HepG2 (cell line): Measurements from ENCODE around the gene BIRC7. TPM values are rescaled to one million over a fixed set of nuclear protein-coding genes. Genes with fewer than 3 reads are reported as not detected.

ENCODE experiments used
- ATAC-seq: fragments of 200-7000 bp; cut with Tn5 transposase; 3 replicates; pipeline ENCODE4 v1.9.1; 2020; ENCODE audit warnings: mild to moderate bottlenecking, moderate library complexity
- BruUV-seq: library from RNA; stranded (reverse); fragments of 400-500 nt; replicated peaks from 2 replicates; lab custom pipeline; 2021; lab: Mats Ljungman, UMichigan
- CTCF ChIA-PET: fragments of 300-600 bp; formaldehyde crosslinking; extraction: SDS; loops from one replicate; lab custom pipeline; 2021; ENCODE audit warnings: low total read pairs, inconsistent platforms, low intra/inter-chr PET ratio; lab: Yijun Ruan, JAX
- POLR2A ChIA-PET: fragments of 350-600 bp; sonication (Branson Sonifier 250); formaldehyde crosslinking; loops from one replicate; lab custom pipeline; 2020; ENCODE audit warnings: antibody characterized with exemption, inconsistent platforms; lab: Yijun Ruan, JAX
- DNase-seq: peaks from one replicate; pipeline ENCODE4 v3.0.0-alpha.2; 2015; ENCODE audit warnings: low spot score
- FAIRE-seq: peaks from 3 replicates; lab custom pipeline; 2011; peaks lifted over from hg19 to GRCh38; lab: Jason Lieb, UNC
- H2AFZ ChIP-seq: one replicate; pipeline ENCODE4 v1.6.1; 2011; ENCODE audit warnings: low read length, inconsistent platforms
- H3K27ac ChIP-seq: fragments of 300-600 bp; 3 replicates; pipeline ENCODE4 v1.8.0; 2011; ENCODE audit warnings: mixed run types, mild to moderate bottlenecking, mixed read lengths, low read length, inconsistent platforms; ENCODE audit not compliant: insufficient read depth; ENCODE audit errors: extremely low read length
- H3K27me3 ChIP-seq, 2 experiments: fragments of 200-600 bp in 1 of 2; 2 replicates in 1 of 2; 3 replicates in 1 of 2; pipeline versions ENCODE4 v1.6.0 to v1.8.0; 2011; ENCODE audit warnings: low read length in 2 of 2, mild to moderate bottlenecking in 2 of 2, moderate library complexity in 2 of 2, inconsistent platforms in 1 of 2; ENCODE audit not compliant: insufficient read depth in 2 of 2, control insufficient read depth in 1 of 2
- H3K36me3 ChIP-seq, 2 experiments: fragments of 200-600 bp in 1 of 2; replicated peaks in 1 of 2; 2 replicates in 1 of 2; 3 replicates in 1 of 2; pipeline versions ENCODE4 v1.5.1 to v1.8.0; 2011; ENCODE audit warnings: low read length in 2 of 2, inconsistent platforms in 1 of 2; ENCODE audit not compliant: insufficient read depth in 2 of 2, control insufficient read depth in 1 of 2
- H3K4me1 ChIP-seq: 2 replicates; pipeline ENCODE4 v1.5.1; 2012; ENCODE audit warnings: low read length, inconsistent platforms; ENCODE audit not compliant: insufficient read depth
- H3K4me2 ChIP-seq: 2 replicates; pipeline ENCODE4 v1.6.0; 2011; ENCODE audit warnings: low read depth, low read length, inconsistent platforms
- H3K4me3 ChIP-seq, 3 experiments: fragments of 200-600 bp in 1 of 3; sonication (generic), shearing (Covaris generic) in 1 of 3; replicated peaks in 1 of 3; 2 replicates each; pipeline ENCODE4 v1.5.1; 2011 to 2016; ENCODE audit warnings: low read length in 3 of 3, inconsistent platforms in 2 of 3, low read depth in 2 of 3, mild to moderate bottlenecking in 2 of 3, control low read depth in 1 of 3, mixed read lengths in 1 of 3; ENCODE audit not compliant: insufficient read depth in 1 of 3
- H3K79me2 ChIP-seq: one replicate; pipeline ENCODE4 v1.6.1; 2011; ENCODE audit warnings: low read length, inconsistent platforms; ENCODE audit not compliant: insufficient read depth
- H3K9ac ChIP-seq: 2 replicates; pipeline ENCODE4 v1.6.0; 2011; ENCODE audit warnings: mild to moderate bottlenecking, low read depth, low read length, inconsistent platforms; ENCODE audit not compliant: insufficient read depth
- H3K9me3 ChIP-seq: 2 replicates; pipeline ENCODE4 v1.5.1; 2012; ENCODE audit warnings: mild to moderate bottlenecking, low read length
- H4K20me1 ChIP-seq: 2 replicates; pipeline ENCODE4 v1.6.0; 2011; ENCODE audit warnings: inconsistent platforms, mild to moderate bottlenecking, low read length, moderate library complexity; ENCODE audit not compliant: insufficient read depth
- AGO2 ChIP-seq: fragments of 200-400 bp; formaldehyde crosslinking; optimal IDR thresholded peaks from 2 replicates; pipeline ENCODE3; 2017; ENCODE audit warnings: mild to moderate bottlenecking, low read depth, low read length, moderate library complexity
- HNRNPLL ChIP-seq: fragments of 200-400 bp; formaldehyde crosslinking; IDR thresholded peaks from 2 replicates; pipeline ENCODE4 v1.6.1; 2017; ENCODE audit warnings: mild to moderate bottlenecking, low read depth, low read length; ENCODE audit not compliant: poor library complexity, severe bottlenecking
- KDM5B ChIP-seq: sonication (generic); formaldehyde crosslinking; IDR thresholded peaks from 2 replicates; pipeline ENCODE4 v1.4.0; 2020; ENCODE audit warnings: missing genetic modification reagents, mild to moderate bottlenecking, borderline replicate concordance
- MAX ChIP-seq: IDR thresholded peaks from 2 replicates; pipeline ENCODE4 v1.6.1; 2012; ENCODE audit warnings: inconsistent platforms
- RCOR2 ChIP-seq: IDR thresholded peaks from 2 replicates; pipeline ENCODE4 v1.6.1; 2016; ENCODE audit warnings: missing biosample characterization, missing genetic modification reagents
- SP2 ChIP-seq: sonication (generic); formaldehyde crosslinking; IDR thresholded peaks from 2 replicates; pipeline ENCODE4 v1.5.1; 2020; ENCODE audit warnings: mild to moderate bottlenecking, missing genetic modification reagents
- ZC3H4 ChIP-seq: sonication (generic); formaldehyde crosslinking; IDR thresholded peaks from 2 replicates; pipeline ENCODE4 v1.4.0; 2020; ENCODE audit warnings: missing genetic modification reagents, borderline replicate concordance
- ZMYM3 ChIP-seq: sonication (generic); formaldehyde crosslinking; IDR thresholded peaks from 2 replicates; pipeline ENCODE4 v1.5.1; 2020; ENCODE audit warnings: mild to moderate bottlenecking, missing genetic modification reagents
- ZNF292 ChIP-seq: sonication (generic); formaldehyde crosslinking; IDR thresholded peaks from 2 replicates; pipeline ENCODE4 v1.8.1; 2022; ENCODE audit warnings: mild to moderate bottlenecking, low read depth, missing genetic modification reagents, borderline replicate concordance
- ZNF333 ChIP-seq: sonication (generic); formaldehyde crosslinking; IDR thresholded peaks from 2 replicates; pipeline ENCODE4 v1.4.0; 2020; ENCODE audit warnings: mild to moderate bottlenecking, missing genetic modification reagents, borderline replicate concordance
- ZNF44 ChIP-seq: sonication (generic); formaldehyde crosslinking; IDR thresholded peaks from 2 replicates; pipeline ENCODE4 v1.5.1; 2020; ENCODE audit warnings: mild to moderate bottlenecking, missing genetic modification reagents
- ZNF460 ChIP-seq: sonication (generic); formaldehyde crosslinking; IDR thresholded peaks from 2 replicates; pipeline ENCODE4 v1.5.1; 2020; ENCODE audit warnings: missing genetic modification reagents, mild to moderate bottlenecking, borderline replicate concordance
- ZNF550 ChIP-seq: sonication (generic); formaldehyde crosslinking; IDR thresholded peaks from 2 replicates; pipeline ENCODE4 v1.4.0; 2020; ENCODE audit warnings: mild to moderate bottlenecking, missing genetic modification reagents, borderline replicate concordance
- ZNF557 ChIP-seq: sonication (generic); formaldehyde crosslinking; IDR thresholded peaks from 2 replicates; pipeline ENCODE4 v1.4.0; 2020; ENCODE audit warnings: missing genetic modification reagents
- ZZZ3 ChIP-seq: sonication (generic); formaldehyde crosslinking; IDR thresholded peaks from 2 replicates; pipeline ENCODE4 v1.4.0; 2020; ENCODE audit warnings: missing genetic modification reagents, mild to moderate bottlenecking, borderline replicate concordance
- WGBS: methylation state at CpG from one replicate; pipeline ENCODE4 v1.1.6; 2017; ENCODE audit warnings: low lambda C conversion rate; 5-methylcytosine and 5-hydroxymethylcytosine counted together
- in situ Hi-C: cut with HindIII; loops from 2 replicates; pipeline ENCODE4 v1.10.0; 2017; ENCODE audit warnings: low pct_unique_long_range_greater_than_20kb; ENCODE audit not compliant: extremely low pct_ligation_motif_present
- intact Hi-C: fragments of 100-400 bp; cut with micrococcal nuclease; formaldehyde crosslinking; loops from one replicate; pipeline ENCODE4 v1.10.0; 2022; ENCODE audit not compliant: unreplicated experiment
- polyA plus RNA-seq, 8 experiments: library from polyadenylated mRNA; depleted of rRNA in 3 of 8; stranded (reverse) in 7 of 8; unstranded in 1 of 8; fragments of >200 nt; fragmentation: Illumina TruSeq in 4 of 8; extraction: Trizol in 4 of 8; gene quantifications; 2 replicates each; pipeline versions ENCODE4 v1.2.1 to v1.2.3, GENCODE V29; 2011 to 2016; ENCODE audit warnings: low read depth in 4 of 8, missing spikeins in 1 of 8, mixed read lengths in 1 of 8; ENCODE audit not compliant: insufficient read depth in 1 of 8
- total RNA-seq, 5 experiments: library from RNA; depleted of rRNA; stranded (reverse); fragments of >200 nt; fragmentation: Illumina TruSeq; extraction: Trizol; gene quantifications; 2 replicates each; pipeline ENCODE4 v1.2.3, GENCODE V29; 2016; ENCODE audit warnings: low read depth in 1 of 5
- TF ChIP-seq, protein P1 (sequence below): sonication (generic); formaldehyde crosslinking; IDR thresholded peaks from 2 replicates; pipeline ENCODE4 v1.4.0; 2020; ENCODE audit warnings: mild to moderate bottlenecking, missing genetic modification reagents
- TF ChIP-seq, protein P2 (sequence below): IDR thresholded peaks from 2 replicates; pipeline ENCODE4 v1.6.1; 2016; ENCODE audit warnings: missing genetic modification reagents, missing compliant biosample characterization

Gene BIRC7
- total and polyA plus RNA-seq, 2 of the 13 experiments (the other 11 are each of a cell fraction or from before 2014, with no cell fraction given): 0.27 to 5.1 TPM

DNA sequence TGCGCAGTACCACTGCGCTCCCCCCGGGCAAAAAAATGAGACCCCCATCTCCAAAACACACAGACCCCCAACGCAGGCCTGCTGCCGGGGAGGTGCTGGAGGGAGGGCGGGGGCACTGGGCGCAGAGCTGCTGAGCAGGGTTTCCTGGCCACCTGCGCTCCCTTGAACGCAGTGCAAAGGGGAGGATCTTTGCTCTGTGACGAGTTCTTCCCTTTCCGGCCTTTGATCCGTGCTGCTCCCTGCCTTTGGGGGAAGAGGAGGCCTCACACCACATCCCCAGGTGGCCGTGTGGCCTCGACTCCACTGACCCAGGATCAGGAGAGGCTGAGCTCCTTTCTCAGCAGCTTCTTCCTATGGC is 48.4 kb downstream of the BIRC7 start:
- no peak for FAIRE-seq
- in situ Hi-C loops: no loop called here
- WGBS: 95% methylated on average over 14 of the region's 14 CpGs
- ChIA-PET CTCF (no interaction called here), POLR2A (interaction anchor here (1.1 to 1.5 kb wide), 2 partner anchors 11 to 12 kb away, joined by 4 read pairs; partner anchors contain the start of gene ARFGAP1)
- H3K4me3 ChIP-seq: no peak overlapping the region
- ATAC-seq: no peak
- H3K27me3 ChIP-seq: no peaks in the 10 kb centered on the region
- TF ChIP-seq AGO2: peak; percentile 12
- TF ChIP-seq SP2: 0 out of 2 replicates have a peak, but pooled peaks have one; percentile 15
- no peak for TF ChIP-seq ZMYM3 (CRISPR knock-in tag)
- TF ChIP-seq RCOR2 (CRISPR knock-in tag): no peak
- peak; percentile 11 for TF ChIP-seq HNRNPLL
- BruUV-seq: no TSS peak
- no peaks in the 10 kb centered on the region for H3K4me1 ChIP-seq
- H3K9ac ChIP-seq: no peak overlapping the region
- H2AFZ ChIP-seq: no peak overlapping the region
- H3K4me2 ChIP-seq: no peak overlapping the region
- DNase-seq: no peak
- no peaks in the 10 kb centered on the region for H3K9me3 ChIP-seq
- H3K79me2 ChIP-seq: no peaks in the 10 kb centered on the region
- peaks cover 7% of the 10 kb centered on the region; the same call in 1 of the 2 replicates for H4K20me1 ChIP-seq
- intact Hi-C loops: no loop called here
- no peak overlapping the region for H3K27ac ChIP-seq
- peaks cover 45 to 76% of the 10 kb centered on the region in 2 experiments for H3K36me3 ChIP-seq

DNA sequence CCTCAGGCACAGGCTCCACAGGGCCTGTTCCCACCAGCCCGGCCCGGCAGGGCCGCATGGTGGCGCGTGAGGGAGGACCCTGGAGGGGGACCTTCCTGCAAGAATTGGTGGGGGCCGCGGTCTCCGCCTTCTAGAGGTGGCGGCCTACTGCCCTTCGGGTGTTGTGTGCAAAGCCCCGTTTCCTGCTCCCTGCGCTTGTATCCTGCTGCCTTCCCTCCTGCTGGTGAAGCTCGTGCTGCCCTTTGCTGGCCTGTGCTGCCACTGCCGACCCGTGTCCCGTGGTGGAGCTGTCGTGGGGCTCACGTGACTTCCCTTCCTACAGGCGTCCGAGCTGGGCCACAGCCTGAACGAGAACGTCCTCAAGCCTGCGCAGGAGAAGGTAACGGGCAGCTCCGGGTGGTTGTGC is 48.8 kb downstream of the BIRC7 start:
- no peak for FAIRE-seq
- no peak overlapping the region for H3K27ac ChIP-seq
- no peak for ATAC-seq
- no peak overlapping the region for H2AFZ ChIP-seq
- no peaks in the 10 kb centered on the region for H3K4me1 ChIP-seq
- ChIA-PET POLR2A (interaction anchor here (1.1 kb wide), 1 partner anchor 12 kb away, joined by 4 read pairs; the partner anchor contains the start of gene ARFGAP1), CTCF (no interaction called here)
- no peaks in the 10 kb centered on the region for H3K79me2 ChIP-seq
- DNase-seq: no peak
- no peaks in the 10 kb centered on the region for H3K9me3 ChIP-seq
- 98% methylated on average over 25 of the region's 25 CpGs for WGBS
- in situ Hi-C loops (no loop called here), intact Hi-C loops (no loop called here)
- no peak overlapping the region for H3K4me2 ChIP-seq
- H3K36me3 ChIP-seq: peaks cover 43 to 71% of the 10 kb centered on the region in 2 experiments
- H3K9ac ChIP-seq: no peak overlapping the region
- peaks cover 7% of the 10 kb centered on the region; the same call in 1 of the 2 replicates for H4K20me1 ChIP-seq
- BruUV-seq: no TSS peak
- H3K27me3 ChIP-seq: no peaks in the 10 kb centered on the region
- H3K4me3 ChIP-seq: no peak overlapping the region
- peak; percentile 93 for TF ChIP-seq AGO2
- 0 out of 2 replicates have a peak, but pooled peaks have one; percentile 24 for TF ChIP-seq ZNF550 (CRISPR knock-in tag)
- peak; percentile 58; the same call in 1 of the 2 replicates for TF ChIP-seq ZZZ3
- TF ChIP-seq ZNF292 (CRISPR knock-in tag): no peak
- TF ChIP-seq HNRNPLL: peak; percentile 1
- TF ChIP-seq ZNF333 (CRISPR knock-in tag): peak; percentile 48; the same call in 1 of the 2 replicates
- peak; percentile 22; the same call in 1 of the 2 replicates for TF ChIP-seq KDM5B (CRISPR knock-in tag)
- no peak for TF ChIP-seq ZC3H4 (CRISPR knock-in tag)
- no peak for TF ChIP-seq MAX
- no peak for TF ChIP-seq ZNF460 (CRISPR knock-in tag)
- no peak for TF ChIP-seq ZNF557 (CRISPR knock-in tag)
- TF ChIP-seq ZNF44: no peak
- TF ChIP-seq, protein P1, sequence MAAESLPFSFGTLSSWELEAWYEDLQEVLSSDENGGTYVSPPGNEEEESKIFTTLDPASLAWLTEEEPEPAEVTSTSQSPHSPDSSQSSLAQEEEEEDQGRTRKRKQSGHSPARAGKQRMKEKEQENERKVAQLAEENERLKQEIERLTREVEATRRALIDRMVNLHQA (CRISPR knock-in tag): no peak
- TF ChIP-seq, protein P2, sequence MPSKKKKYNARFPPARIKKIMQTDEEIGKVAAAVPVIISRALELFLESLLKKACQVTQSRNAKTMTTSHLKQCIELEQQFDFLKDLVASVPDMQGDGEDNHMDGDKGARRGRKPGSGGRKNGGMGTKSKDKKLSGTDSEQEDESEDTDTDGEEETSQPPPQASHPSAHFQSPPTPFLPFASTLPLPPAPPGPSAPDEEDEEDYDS: no peak
